ENCODE data around the gene LRIT2.

GRCh38 chr10:84214612-84215235, 10.6 kb downstream of the LRIT2 start:
- TF ChIP-seq POLR2A (IDR thresholded peaks at IDR 0.05) (no peak), EP300 (IDR thresholded peaks at IDR 0.05) (no peak)
